Activated naive CD4-positive, alpha-beta T cell (primary cell): ENCODE data around the gene ARL5B.

Experiments
- DNase-seq, 4 experiments: peaks; one replicate each; lab custom pipeline; 2025; lab: John Stamatoyannopoulos, UW

Gene ARL5B

GRCh38 chr10:18703521-18703920 lies 44.3 kb downstream of the ARL5B start:
- no peak for DNase-seq

GRCh38 chr10:18710201-18710653 lies 51.0 kb downstream of the ARL5B start:
- DNase-seq, result no peak

- DNase-seq, result no peak
Measured at GRCh38 chr10:18713077-18713476, 53.8 kb downstream of the ARL5B start.

- no peak for DNase-seq
Measured at GRCh38 chr10:18718991-18719390, 59.8 kb downstream of the ARL5B start.

GRCh38 chr10:18719811-18720210 lies 60.6 kb downstream of the ARL5B start:
- no peak for DNase-seq

- DNase-seq, result no peak
Measured at GRCh38 chr10:18721067-18721466, 61.8 kb downstream of the ARL5B start.

- DNase-seq, result no peak
Measured at GRCh38 chr10:18723801-18724200, 64.6 kb downstream of the ARL5B start.
